NCI-H1105 (cell line): ENCODE data around the gene MAN1B1.

Source experiments
- DNase-seq: peaks from one replicate; lab custom pipeline; 2025; lab: John Stamatoyannopoulos, UW

Gene MAN1B1

GRCh38 chr9:137086531-137087408 lies at the start of gene MAN1B1:
MAN1B1 (plus strand) TSS chr9:137086985; CDS start chr9:137087000, 15 bp downstream.
- DNase-seq: peak; percentile 98

GRCh38 chr9:137037035-137037434 lies 49.8 kb upstream of the MAN1B1 start:
- DNase-seq: no peak

DNA sequence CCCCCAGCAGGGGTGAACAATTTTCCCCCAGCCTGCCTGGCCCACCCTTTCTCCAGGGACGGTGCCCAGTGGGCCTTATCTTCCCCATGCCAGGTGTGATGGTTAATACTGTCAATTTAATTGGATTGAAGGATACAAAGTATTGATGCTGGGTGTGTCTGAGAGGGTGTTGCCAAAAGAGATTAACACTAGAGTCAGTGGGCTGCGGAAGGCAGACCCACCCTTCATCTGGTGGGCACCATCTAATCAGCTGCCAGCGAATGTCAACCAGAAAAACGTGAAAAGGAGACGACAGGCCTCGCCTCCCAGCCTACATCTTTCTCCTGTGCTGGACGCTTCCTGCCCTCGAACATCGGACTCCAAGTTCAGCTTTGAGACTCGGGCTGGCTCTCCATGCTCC lies 49.3 kb upstream of the MAN1B1 start:
- no peak for DNase-seq

DNA sequence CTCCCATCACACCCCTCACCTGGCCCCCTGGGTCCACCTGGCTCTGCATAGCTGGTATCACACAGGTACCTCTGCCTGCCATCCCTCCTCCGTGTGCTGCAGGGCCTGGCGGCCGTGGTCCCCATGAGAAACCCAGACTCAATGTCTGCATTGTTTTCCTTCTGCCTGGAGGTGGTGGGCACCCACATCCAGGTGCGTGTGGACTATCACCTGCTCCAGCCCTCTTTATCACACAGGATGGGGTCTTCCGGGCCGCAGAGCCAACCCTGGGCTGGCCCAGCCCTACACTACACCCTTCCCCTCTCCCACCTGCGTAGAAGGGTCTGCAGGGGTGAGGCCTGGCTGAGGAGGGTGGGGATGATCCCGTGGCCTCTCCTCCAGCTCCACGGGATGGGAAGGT lies 47.9 kb upstream of the MAN1B1 start:
- no peak for DNase-seq

DNA sequence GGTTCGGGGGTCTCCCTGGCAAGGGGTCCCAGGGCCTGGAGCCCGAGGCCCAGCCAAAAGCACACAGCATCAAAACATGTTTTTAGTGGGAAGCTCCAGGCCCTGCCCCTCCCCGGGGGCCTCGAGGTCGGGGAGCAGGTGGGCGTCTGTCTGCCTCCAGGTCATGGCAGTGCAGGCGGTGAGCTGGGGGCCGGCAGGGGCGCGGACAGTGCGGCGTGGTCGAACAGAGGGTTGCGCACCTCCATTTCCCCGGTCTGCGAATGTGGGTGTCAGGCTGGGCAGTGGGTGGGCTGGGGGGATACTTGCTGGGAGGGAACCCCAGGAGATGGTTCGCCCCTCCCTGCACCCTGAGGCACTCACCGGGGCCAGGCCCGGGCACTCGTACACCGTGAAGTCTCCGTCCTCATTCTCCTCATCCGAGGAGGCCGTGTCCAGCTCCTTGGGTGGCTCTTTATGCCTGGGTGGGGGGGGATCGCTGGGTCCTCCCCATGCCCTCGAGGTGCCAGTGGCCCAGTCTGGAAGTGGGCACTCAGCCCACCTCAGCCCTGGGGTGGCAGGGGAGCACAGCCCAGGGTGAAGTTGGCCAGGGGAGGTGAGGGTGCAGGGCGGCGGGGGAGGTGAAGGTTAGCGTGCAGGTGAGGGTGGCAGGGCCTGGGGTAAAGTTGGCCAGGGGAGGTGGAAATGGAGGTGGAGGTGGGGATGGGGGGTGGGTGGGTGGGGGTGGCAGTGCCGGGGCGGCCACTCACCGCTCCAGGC lies 47.0 kb upstream of the MAN1B1 start:
- no peak for DNase-seq

DNA sequence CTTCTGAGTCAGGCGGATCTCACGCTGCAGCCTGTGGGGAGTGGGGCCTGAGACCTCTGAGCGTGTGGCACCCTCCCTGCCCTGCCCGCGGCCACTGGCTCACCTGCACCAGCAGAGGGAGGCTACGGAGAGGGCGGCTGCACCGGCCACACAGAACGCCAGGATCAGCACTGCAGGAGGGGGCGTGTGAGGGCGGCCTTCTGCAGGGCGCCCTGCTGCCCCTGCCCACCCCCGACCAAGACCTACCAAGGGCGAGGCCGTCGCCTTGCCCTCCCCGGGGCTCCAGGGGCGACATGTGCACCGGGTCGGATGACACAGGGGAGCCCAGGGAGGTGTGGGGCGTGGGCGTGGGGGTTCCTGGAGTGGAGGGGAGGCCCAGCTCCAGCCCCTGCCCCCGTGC lies 46.2 kb upstream of the MAN1B1 start:
- DNase-seq: no peak

GRCh38 chr9:137041124-137041523 lies 45.7 kb upstream of the MAN1B1 start:
- DNase-seq: no peak

- DNase-seq: no peak
These were observed 43.7 kb upstream of the MAN1B1 start for GRCh38 chr9:137042751-137043727.

DNA sequence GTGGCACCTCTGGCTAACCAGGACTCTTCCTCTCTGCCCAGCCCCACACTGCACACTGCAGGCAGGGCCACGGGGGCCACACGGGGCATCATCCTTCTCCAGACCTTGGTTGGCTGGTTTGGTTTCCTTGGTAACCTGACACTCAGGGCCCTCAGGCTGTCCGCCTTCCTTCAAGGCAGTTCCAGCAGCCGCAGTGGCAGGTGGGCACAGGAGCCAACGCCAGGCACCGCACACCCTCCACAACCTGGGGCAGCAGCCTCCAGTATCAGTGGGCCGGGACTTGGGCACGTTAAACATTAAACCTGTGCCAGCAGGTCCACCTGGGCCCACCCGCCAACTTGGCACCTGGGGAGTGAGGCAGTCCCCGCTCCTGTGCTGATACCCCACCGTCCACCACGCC lies 42.7 kb upstream of the MAN1B1 start:
- DNase-seq: no peak

DNA sequence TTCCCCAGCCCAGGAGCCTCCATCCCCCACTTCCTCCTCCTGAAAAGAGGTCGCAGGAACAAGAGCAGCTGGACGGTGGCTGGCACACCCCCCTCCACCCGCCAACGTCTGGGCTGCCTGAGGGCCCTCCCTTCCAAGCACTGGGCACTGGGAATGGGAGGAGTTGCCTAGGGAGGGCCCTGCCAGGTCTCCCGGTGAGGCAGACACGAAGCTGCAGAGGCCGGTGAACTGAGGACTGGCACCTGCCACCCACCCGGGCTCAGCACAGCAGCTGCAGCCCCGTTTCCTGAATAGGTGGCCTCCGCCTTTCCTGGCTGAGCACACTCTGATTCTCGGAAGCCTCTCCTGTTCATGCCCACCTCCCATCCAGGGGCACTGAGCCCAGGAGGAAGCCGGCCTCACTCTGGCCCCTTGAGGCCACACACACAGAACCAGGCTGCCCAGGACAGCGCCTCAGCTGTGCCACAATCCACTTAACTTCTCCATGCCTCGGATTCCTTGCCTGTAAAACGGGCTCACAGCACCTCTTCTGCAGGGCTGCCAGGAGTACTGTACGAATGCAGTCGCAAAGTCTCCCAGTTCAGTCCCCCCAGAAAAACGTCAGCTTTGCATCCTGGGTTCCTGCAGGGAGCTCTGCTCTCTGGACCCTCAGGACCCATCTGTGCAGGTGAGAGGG lies 42.1 kb upstream of the MAN1B1 start:
- peak; percentile 58 for DNase-seq

- no peak for DNase-seq
These were observed 41.3 kb upstream of the MAN1B1 start for GRCh38 chr9:137045294-137046087.

DNA sequence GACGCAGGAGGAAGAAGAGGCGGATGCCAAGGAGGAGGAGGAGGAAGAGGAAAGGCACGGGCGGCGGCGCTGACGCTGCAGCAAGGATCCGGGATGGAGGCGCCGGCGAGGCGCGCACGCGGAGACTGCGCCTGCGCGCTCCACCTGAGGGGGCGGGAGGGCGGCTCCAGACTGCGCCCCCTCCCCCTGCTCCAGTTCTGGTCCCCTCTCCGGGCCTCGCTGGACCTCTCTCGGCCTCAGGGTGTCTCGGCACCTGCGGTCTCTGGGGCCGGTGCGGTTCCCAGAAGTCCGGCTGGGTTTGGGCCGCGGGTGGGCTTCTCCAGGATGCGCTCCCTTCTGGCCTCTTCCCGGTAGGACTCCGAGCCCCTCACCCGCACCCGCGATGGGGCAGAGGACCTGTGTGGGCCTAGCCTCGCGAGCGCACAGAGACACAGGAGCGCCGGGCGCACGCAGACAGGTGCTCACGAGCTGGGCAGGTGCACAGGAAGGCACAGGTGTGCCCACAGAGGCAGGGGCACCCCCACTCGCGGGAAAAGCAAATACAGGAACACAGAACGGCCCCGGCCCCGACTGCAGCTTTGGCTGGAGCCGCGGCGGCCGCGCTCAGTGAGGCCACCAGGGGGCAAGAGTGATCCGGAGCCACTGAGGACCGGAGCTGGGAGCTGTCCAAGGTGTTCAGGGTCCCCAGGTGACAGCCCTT lies 40.5 kb upstream of the MAN1B1 start, which contains the start of gene NPDC1:
Gene NPDC1 (minus strand): TSS at position 90 of the 700 bp plus-strand sequence. CDS start 188 bp downstream, outside the sequence.
- DNase-seq: peak; percentile 73

DNA sequence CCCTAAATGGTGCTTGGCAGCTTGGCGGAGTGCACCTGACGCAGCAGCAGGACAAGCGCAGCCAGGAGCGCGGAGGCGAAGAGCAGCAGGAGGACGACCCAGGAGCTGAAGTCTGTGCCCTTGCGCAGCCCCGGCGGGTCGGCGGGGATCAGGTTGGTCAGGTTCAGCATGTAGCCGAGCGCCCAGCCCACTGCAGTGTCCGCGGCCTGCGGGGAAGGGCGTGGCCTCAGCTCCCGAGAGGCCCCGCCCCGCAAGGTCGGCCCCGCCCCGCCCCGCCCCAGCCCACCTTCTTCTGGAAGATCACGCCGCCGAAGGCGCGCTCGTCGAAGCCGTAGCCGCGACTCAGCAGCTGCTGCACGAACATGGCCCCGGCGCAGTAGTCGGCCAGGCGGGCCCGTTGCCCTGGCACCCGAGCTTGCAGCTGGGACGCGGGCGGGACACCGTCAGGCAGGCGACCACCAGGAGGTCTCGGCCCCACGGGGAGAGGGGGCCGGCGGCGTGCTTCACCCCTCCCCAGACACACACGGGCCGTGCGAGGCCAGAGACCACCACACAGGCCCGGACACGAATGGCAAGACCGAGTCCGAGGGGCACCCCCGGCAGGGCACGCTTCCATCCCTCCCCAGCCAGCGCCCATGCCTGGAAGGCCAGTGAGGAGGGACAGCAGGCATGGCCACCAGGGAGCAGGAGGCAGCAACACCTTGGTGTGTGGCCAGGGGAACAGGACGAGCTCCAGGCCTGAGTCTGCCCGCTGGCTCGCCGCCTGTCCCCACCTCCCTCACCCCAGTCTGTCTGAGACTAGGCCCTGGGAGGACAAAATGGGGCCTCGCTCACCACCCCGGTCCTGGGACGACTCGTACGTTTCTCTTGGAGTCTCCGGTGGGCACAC lies 37.9 kb upstream of the MAN1B1 start:
- no peak for DNase-seq

DNA sequence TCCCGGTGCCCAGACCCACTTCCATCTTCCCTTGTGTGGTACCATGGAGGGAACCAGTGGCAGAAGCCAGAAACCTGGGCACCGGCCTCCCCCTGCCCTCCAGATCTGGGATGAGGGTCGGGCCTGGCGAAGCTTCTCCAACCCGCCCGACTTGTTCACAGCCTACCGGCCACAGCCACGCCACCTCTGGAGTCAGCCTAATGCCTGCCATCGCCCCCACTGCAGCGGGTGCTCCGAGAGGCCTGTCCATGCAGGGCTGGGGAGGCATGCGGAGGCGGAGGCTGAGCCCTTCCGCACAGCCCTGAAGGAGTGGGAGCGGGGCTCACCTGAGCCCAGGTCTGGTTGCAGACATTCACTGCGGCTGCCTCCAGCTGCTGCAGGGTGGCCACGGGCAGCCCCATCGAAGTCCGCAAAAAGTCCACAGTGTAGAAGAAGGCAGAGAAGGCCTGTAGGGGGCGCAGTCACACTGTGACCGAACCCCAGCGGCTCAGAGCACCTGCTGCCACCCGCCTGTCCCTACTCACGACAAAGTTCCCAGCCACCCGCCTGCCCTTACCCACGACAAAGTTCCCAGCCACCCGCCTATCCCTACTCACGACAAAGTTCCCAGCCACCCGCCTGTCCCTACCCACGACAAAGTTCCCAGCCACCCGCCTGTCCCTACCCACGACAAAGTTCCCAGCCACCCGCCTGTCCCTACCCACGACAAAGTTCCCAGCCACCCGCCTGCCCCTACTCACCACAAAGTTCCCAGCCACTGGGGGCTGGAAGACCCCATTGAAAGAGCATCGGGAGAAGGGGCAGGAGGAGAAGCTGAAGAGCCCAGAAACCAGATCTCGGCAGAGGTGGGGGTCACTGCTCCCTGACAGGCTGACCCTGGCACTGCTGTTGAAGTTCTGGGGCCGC lies 37.0 kb upstream of the MAN1B1 start:
- peak; percentile 24 for DNase-seq

GRCh38 chr9:137050570-137050969 lies 36.2 kb upstream of the MAN1B1 start:
- no peak for DNase-seq

DNA sequence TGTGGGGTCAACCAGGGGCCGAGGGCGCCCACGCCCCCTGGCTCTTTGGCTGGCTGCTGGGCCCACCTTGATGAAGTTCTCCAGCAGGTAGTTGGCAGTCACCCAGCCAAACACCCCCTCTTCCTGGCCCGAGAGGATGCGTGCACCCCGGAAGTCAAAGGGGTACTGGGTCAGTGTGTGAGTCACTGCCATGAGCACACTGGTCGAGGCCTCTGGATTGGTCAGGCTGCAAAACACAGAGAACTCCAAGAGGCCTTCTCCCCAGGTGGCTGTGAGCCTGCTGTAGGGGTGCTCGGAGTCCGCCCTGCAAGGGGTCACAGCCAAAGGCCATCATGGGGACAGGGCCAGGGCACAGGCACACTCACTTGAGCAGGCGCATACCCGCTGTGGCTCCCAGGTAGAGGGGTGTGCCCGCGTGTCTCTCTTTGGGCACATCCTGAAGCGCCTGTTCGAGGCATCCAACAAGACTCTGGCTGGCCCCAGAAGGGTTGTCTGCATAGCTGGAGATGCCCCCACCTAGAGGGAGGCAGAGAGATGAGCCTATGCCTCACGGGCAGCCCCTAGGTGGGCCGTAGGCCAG lies 35.5 kb upstream of the MAN1B1 start:
- DNase-seq: no peak

DNA sequence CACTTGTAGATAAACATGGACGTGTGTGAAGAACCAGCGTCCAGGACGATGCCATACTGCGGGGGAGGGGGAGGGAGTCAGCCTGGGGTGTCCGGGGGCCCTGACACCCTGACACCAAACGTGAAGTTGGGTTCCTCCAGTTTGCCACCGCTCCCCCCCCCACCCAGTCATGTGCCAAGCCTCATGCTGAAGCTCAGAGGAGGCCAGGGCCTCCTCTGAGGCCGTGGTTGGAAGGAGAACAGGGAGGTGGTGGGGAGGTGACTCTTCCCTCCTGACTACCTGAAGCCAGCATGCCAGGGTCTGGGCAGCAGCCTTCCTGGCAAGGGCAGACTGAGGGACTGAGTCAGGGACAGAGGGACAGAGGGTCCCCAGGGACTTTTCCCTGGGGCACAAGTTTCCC lies 34.5 kb upstream of the MAN1B1 start:
- DNase-seq: no peak
